Measurements from ENCODE around the gene NR5A2.

Gene NR5A2

DNA sequence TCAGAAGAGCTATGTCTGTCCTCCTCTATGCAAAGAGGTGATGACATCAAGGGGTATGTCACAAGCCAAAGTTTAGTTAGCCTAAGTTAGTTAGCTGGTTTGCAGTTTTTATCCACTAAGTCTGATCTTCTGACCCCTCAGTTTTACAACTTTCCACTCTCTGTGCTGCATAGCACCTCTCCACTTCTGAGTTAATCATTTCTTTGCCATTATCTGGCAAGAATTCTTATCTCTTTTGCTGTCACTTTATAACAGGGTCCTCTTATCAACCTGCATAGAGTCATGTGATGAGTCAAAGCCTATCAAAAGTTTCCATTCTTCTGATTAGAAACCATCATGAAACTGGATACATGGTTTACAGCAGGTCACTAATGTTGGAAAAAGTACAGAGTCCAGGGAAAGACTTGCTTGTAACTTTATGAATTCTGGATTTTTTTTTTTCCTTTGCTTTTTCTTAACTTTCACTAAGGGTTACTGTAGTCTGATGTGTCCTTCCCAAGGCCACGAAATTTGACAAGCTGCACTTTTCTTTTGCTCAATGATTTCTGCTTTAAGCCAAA lies at the start of gene NR5A2:
Gene NR5A2, plus strand, starts transcription at position 447 of the 560 bp plus-strand sequence. CDS start 138 bp downstream, outside the sequence.
- H3K36me3 ChIP-seq (replicated peaks): no peaks in the 10 kb centered on the region
- in situ Hi-C loops (cut with HindIII; ENCODE audit: low pct_ligation_motif_present, low sequenced_read_pairs): loop anchor here (25.0 kb wide), 1 partner anchor 340 kb away; no protein-coding TSS in a partner anchor
- no peak for DNase-seq
- TF ChIP-seq, protein P1, sequence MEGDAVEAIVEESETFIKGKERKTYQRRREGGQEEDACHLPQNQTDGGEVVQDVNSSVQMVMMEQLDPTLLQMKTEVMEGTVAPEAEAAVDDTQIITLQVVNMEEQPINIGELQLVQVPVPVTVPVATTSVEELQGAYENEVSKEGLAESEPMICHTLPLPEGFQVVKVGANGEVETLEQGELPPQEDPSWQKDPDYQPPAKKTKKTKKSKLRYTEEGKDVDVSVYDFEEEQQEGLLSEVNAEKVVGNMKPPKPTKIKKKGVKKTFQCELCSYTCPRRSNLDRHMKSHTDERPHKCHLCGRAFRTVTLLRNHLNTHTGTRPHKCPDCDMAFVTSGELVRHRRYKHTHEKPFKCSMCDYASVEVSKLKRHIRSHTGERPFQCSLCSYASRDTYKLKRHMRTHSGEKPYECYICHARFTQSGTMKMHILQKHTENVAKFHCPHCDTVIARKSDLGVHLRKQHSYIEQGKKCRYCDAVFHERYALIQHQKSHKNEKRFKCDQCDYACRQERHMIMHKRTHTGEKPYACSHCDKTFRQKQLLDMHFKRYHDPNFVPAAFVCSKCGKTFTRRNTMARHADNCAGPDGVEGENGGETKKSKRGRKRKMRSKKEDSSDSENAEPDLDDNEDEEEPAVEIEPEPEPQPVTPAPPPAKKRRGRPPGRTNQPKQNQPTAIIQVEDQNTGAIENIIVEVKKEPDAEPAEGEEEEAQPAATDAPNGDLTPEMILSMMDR (IDR thresholded peaks at IDR 0.05; ENCODE audit: low read depth, low read length, missing control alignments): no peak
- peaks cover 35% of the 10 kb centered on the region for H3K27me3 ChIP-seq (replicated peaks)
- H3K27ac ChIP-seq: no peak within 1 kb of the TSS
- H3K4me3 ChIP-seq (ENCODE audit: low read depth, low read length): no peak within 1 kb of the TSS

DNA sequence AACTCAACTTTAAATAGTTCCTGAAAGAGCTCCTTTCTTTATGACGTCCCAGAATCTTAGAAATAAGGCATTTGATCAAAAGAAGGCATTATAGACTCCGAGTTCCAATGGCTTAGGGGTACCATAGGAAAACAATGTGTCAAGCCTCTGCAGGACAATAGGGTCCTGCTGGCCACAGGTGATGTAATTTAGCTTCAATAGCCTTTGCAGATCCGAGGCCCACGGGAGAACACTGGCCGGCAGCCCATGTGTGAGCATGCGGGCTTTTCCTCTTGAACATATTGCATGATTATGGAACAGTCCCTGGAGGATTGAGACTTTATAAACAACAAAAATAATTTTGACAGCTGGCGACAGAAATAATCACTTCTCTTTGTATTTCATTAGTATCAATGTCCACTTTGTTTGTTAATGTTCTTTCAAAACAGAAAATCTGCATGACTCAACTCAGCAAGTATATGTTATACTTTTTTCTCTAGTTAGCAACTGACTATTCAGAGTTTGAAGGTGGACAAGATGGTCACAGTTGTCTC lies 49.0 kb upstream of the NR5A2 start:
- Histone ChIP-seq H3K27me3 (replicated peaks) (no peaks in the 10 kb centered on the region), H3K4me3 (ENCODE audit: low read depth, low read length) (no peak overlapping the region), H3K27ac (no peak overlapping the region), H3K36me3 (replicated peaks) (no peaks in the 10 kb centered on the region)
- TF ChIP-seq, protein P1 (IDR thresholded peaks at IDR 0.05; ENCODE audit: low read depth, low read length, missing control alignments): no peak
- DNase-seq: no peak
- in situ Hi-C loops (cut with HindIII; ENCODE audit: low pct_ligation_motif_present, low sequenced_read_pairs): no loop called here

DNA sequence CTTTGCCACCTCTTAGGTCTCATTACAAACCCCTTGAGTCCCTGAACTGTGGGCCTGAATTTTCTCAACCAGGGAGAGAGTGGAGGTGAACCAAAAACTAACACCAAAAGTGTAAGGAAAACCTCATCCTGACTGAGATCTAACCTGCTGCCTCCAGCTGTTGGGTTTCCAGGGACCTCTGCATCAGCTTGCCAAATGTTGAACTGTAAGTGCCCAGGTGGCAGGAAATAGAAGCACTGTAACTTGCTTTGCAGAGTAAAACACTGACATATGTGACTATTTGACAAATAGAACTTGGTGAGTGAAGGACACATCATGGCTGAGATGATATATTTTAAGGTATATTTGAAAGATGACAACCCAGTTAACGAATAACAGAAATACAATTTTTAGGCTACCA lies 48.4 kb upstream of the NR5A2 start:
- TF ChIP-seq, protein P1 (IDR thresholded peaks at IDR 0.05; ENCODE audit: low read depth, low read length, missing control alignments): no peak
- DNase-seq: no peak
- H3K36me3 ChIP-seq (replicated peaks): no peaks in the 10 kb centered on the region
- no peaks in the 10 kb centered on the region for H3K27me3 ChIP-seq (replicated peaks)
- no peak overlapping the region for H3K27ac ChIP-seq
- no peak overlapping the region for H3K4me3 ChIP-seq (ENCODE audit: low read depth, low read length)
- in situ Hi-C loops (cut with HindIII; ENCODE audit: low pct_ligation_motif_present, low sequenced_read_pairs): no loop called here

DNA sequence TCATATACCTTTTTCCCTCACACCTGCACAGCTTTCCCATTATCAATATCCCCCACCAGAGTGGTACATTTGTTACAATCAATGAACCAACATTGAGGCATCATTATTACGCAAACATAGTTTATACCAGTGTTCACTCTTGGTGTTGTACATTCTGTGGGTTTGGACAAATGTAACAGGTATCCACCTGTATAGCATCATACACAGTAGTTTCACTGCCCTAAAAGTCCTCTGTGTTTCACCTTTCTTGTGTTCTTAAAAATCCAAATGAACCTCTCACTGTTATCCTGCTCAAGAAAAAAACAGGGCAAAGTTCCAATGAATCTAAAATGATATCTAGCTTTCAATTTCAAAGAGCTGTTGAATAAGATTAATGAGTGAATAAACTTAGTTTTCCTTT lies 45.9 kb upstream of the NR5A2 start:
- Histone ChIP-seq H3K4me3 (ENCODE audit: low read depth, low read length) (no peak overlapping the region), H3K27ac (no peak overlapping the region), H3K36me3 (replicated peaks) (no peaks in the 10 kb centered on the region), H3K27me3 (replicated peaks) (no peaks in the 10 kb centered on the region)
- in situ Hi-C loops (cut with HindIII; ENCODE audit: low pct_ligation_motif_present, low sequenced_read_pairs): no loop called here
- DNase-seq: no peak
- TF ChIP-seq, protein P1 (IDR thresholded peaks at IDR 0.05; ENCODE audit: low read depth, low read length, missing control alignments): no peak

DNA sequence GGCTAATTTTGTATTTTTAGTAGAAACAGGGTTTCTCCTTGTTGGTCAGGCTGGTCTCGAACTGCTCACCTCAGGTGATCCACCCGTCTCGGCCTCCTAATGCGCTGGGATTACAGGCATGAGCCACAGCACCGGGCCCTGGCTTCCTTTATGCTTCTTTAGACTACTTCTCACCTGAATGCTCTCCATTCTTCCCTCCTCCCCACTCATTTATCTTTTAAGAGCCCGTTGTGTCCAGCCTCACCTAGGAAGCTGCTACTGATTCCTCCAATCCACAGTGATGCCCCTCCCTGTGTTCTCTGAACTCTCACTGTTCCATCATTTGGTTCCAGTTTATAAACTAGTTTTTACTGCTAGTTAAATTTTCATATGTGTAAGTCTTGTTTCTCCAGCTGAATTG lies 44.9 kb upstream of the NR5A2 start:
- in situ Hi-C loops (cut with HindIII; ENCODE audit: low pct_ligation_motif_present, low sequenced_read_pairs): no loop called here
- Histone ChIP-seq H3K27me3 (replicated peaks) (no peaks in the 10 kb centered on the region), H3K27ac (no peak overlapping the region), H3K36me3 (replicated peaks) (no peaks in the 10 kb centered on the region), H3K4me3 (ENCODE audit: low read depth, low read length) (no peak overlapping the region)
- TF ChIP-seq, protein P1 (IDR thresholded peaks at IDR 0.05; ENCODE audit: low read depth, low read length, missing control alignments): no peak
- no peak for DNase-seq

DNA sequence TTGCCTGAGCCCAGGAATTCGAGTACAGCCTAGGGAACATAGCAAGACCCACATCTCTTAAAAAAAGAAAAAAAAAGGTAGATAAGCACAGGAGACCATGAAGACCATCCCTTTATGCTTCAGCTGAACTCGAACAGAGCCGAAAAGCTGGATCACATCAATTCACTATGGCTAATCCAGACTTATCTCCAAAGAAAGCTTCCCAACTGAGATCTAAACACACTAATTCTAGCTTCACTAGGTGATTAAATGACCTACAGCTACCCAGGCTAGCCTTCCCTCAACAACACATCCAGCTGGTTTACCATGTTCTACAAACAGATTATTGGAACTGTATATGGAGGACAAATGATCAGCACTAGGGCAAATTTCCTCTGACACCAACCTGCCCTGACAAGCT lies 44.0 kb upstream of the NR5A2 start:
- H3K4me3 ChIP-seq (ENCODE audit: low read depth, low read length): no peak overlapping the region
- TF ChIP-seq, protein P1 (IDR thresholded peaks at IDR 0.05; ENCODE audit: low read depth, low read length, missing control alignments): no peak
- in situ Hi-C loops (cut with HindIII; ENCODE audit: low pct_ligation_motif_present, low sequenced_read_pairs): no loop called here
- no peak for DNase-seq
- H3K36me3 ChIP-seq (replicated peaks): no peaks in the 10 kb centered on the region
- H3K27ac ChIP-seq: no peak overlapping the region
- H3K27me3 ChIP-seq (replicated peaks): no peaks in the 10 kb centered on the region
